Trophoblast cell (in vitro differentiated cells and primary cell): ENCODE results near the gene SCN1A.

Experiments used
- DNase-seq, 2 donors: peaks; one replicate each; pipeline ENCODE4 v3.0.0-alpha.2; 2016
- H2AFZ ChIP-seq: 2 replicates; pipeline ENCODE4 v1.6.1; 2013; ENCODE audit warnings: low read length, moderate library complexity, mild to moderate bottlenecking; ENCODE audit not compliant: insufficient read depth, poor library complexity
- H2AK5ac ChIP-seq: 2 replicates; pipeline ENCODE4 v1.6.1; 2013; ENCODE audit warnings: mild to moderate bottlenecking, low read length
- H2BK120ac ChIP-seq: 2 replicates; pipeline ENCODE4 v1.6.1; 2013; ENCODE audit warnings: low read length, mild to moderate bottlenecking, moderate library complexity; ENCODE audit not compliant: insufficient read depth, poor library complexity
- H2BK12ac ChIP-seq: 2 replicates; pipeline ENCODE4 v1.6.1; 2013; ENCODE audit warnings: mild to moderate bottlenecking, low read length, moderate library complexity
- H2BK5ac ChIP-seq: 2 replicates; pipeline ENCODE4 v1.6.1; 2013; ENCODE audit warnings: low read length, low read depth, moderate library complexity, mild to moderate bottlenecking; ENCODE audit not compliant: poor library complexity
- H3K14ac ChIP-seq: 2 replicates; pipeline ENCODE4 v1.6.1; 2013; ENCODE audit warnings: mild to moderate bottlenecking, low read length
- H3K18ac ChIP-seq: 2 replicates; pipeline ENCODE4 v1.6.1; 2013; ENCODE audit warnings: mild to moderate bottlenecking, low read length
- H3K23ac ChIP-seq: 2 replicates; pipeline ENCODE4 v1.6.1; 2013; ENCODE audit warnings: low read length
- H3K27ac ChIP-seq: 2 replicates; pipeline ENCODE4 v1.5.1; 2013; ENCODE audit warnings: low read depth, mild to moderate bottlenecking, inconsistent platforms, low read length, moderate library complexity
- H3K27me3 ChIP-seq: 2 replicates; pipeline ENCODE4 v1.6.1; 2013; ENCODE audit warnings: inconsistent platforms, mild to moderate bottlenecking, low read length, moderate library complexity; ENCODE audit not compliant: insufficient read depth
- H3K36me3 ChIP-seq, 2 experiments: 1 replicate in 1 of 2; 2 replicates in 1 of 2; pipeline ENCODE4 v1.6.1; 2013; ENCODE audit warnings: low read length in 2 of 2, mild to moderate bottlenecking in 2 of 2, moderate library complexity in 1 of 2; ENCODE audit not compliant: insufficient read depth in 2 of 2, control insufficient read depth in 1 of 2
- H3K4ac ChIP-seq: 2 replicates; pipeline ENCODE4 v1.6.1; 2013; ENCODE audit warnings: low read depth, mild to moderate bottlenecking, low read length, moderate library complexity
- H3K4me1 ChIP-seq, 2 experiments: 1 replicate in 1 of 2; 2 replicates in 1 of 2; pipeline ENCODE4 v1.6.1; 2013; ENCODE audit warnings: low read length in 2 of 2, mild to moderate bottlenecking in 2 of 2, moderate library complexity in 1 of 2; ENCODE audit not compliant: insufficient read depth in 2 of 2, control insufficient read depth in 1 of 2
- H3K4me2 ChIP-seq: 2 replicates; pipeline ENCODE4 v1.6.1; 2013; ENCODE audit warnings: inconsistent platforms, mild to moderate bottlenecking, low read length, moderate library complexity
- H3K4me3 ChIP-seq: 2 replicates; pipeline ENCODE4 v1.5.1; 2013; ENCODE audit warnings: mild to moderate bottlenecking, low read depth, low read length, inconsistent platforms
- H3K79me1 ChIP-seq: one replicate; pipeline ENCODE4 v1.6.1; 2013; ENCODE audit warnings: low read length
- H3K79me2 ChIP-seq: 2 replicates; pipeline ENCODE4 v1.6.1; 2013; ENCODE audit warnings: low read length, mild to moderate bottlenecking; ENCODE audit not compliant: control insufficient read depth, insufficient read depth, poor library complexity
- H3K9ac ChIP-seq: 2 replicates; pipeline ENCODE4 v1.6.1; 2013; ENCODE audit warnings: mild to moderate bottlenecking, low read length
- H3K9me3 ChIP-seq: 2 replicates; pipeline ENCODE4 v1.6.1; 2013; ENCODE audit warnings: low read depth, mild to moderate bottlenecking, control low read depth, inconsistent platforms, low read length; ENCODE audit not compliant: insufficient read depth
- H4K12ac ChIP-seq: 2 replicates; pipeline ENCODE4 v1.6.1; 2013; ENCODE audit warnings: low read depth, mild to moderate bottlenecking, low read length, moderate library complexity
- H4K8ac ChIP-seq: 2 replicates; pipeline ENCODE4 v1.6.1; 2013; ENCODE audit warnings: low read depth, mild to moderate bottlenecking, low read length, moderate library complexity
- H4K91ac ChIP-seq: one replicate; pipeline ENCODE4 v1.6.1; 2013; ENCODE audit warnings: low read depth, mild to moderate bottlenecking, low read length, moderate library complexity
- WGBS: extraction: QIAGEN DNeasy Blood & Tissue Kit; methylation state at CpG from one replicate; pipeline ENCODE4 v1.1.7; 2013; ENCODE audit warnings: missing lambda C conversion rate; ENCODE audit not compliant: insufficient read length, insufficient coverage; ENCODE audit errors: extremely low coverage; 5-methylcytosine and 5-hydroxymethylcytosine counted together

The SCN1A gene

DNA sequence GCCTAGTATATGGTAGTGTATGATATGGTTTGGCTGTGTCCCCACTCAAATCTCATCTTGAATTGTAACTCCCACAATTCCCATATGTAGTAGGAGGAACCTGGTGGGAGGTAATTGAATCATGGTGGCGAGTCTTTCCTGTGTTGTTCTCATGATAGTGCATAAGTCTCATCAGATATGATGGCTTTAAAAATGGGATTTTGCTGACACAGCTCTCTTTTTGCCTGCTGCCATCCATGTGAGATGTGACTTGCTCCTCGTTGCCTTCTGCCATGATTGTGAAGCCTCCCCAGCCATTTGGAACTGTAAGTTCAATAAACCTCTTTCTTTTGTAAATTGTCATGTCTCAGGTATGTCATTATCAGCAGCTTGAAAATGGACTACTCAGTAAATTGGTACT is 9.5 kb upstream of the SCN1A start:
- no peak overlapping the region for H3K27ac ChIP-seq
- H2AK5ac ChIP-seq = no peak overlapping the region
- H3K36me3 ChIP-seq = no peaks in the 10 kb centered on the region
- H4K12ac ChIP-seq = no peak overlapping the region
- no peak overlapping the region for H3K18ac ChIP-seq
- no peak overlapping the region for H3K23ac ChIP-seq
- no peaks in the 10 kb centered on the region for H3K9me3 ChIP-seq
- no peak overlapping the region for H2BK12ac ChIP-seq
- H2BK5ac ChIP-seq = no peak overlapping the region
- no peaks in the 10 kb centered on the region for H3K79me2 ChIP-seq
- no peaks in the 10 kb centered on the region for H3K4me1 ChIP-seq
- no peak overlapping the region for H3K14ac ChIP-seq
- DNase-seq = no peak
- no peak overlapping the region for H4K91ac ChIP-seq
- H3K4me2 ChIP-seq = no peak overlapping the region
- H3K27me3 ChIP-seq = no peaks in the 10 kb centered on the region
- H2AFZ ChIP-seq = no peak overlapping the region
- no peak overlapping the region for H2BK120ac ChIP-seq
- no peaks in the 10 kb centered on the region for H3K79me1 ChIP-seq
- H3K4ac ChIP-seq = no peak overlapping the region
- H4K8ac ChIP-seq = no peak overlapping the region
- no peak overlapping the region for H3K4me3 ChIP-seq
- WGBS = no CpG with 5 or more reads among the region's 2 CpGs
- H3K9ac ChIP-seq = no peak overlapping the region

DNA sequence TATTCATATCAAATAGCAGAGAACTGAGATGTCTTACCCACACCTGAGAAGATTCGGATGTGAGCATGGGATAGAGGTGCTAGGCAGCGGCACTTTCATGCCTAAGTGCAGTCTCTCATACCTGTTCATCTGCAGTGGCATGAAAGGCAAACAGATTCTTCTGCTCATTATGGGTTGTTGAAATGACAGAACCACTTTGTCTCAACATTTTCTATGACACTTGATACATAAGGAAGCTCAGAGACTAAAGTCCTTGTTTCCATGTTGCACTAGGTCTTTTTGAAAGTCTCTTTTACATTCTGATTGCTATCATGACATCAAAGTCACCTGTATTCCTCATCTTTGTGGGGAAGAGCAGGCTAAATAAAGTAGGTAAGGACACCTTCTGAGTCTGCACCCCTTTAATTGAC is 8.0 kb upstream of the SCN1A start:
- H3K4me1 ChIP-seq = no peaks in the 10 kb centered on the region
- no peaks in the 10 kb centered on the region for H3K9me3 ChIP-seq
- H3K79me2 ChIP-seq = no peaks in the 10 kb centered on the region
- H2BK12ac ChIP-seq = no peak overlapping the region
- H3K4me3 ChIP-seq = no peak overlapping the region
- H4K8ac ChIP-seq = no peak overlapping the region
- no peaks in the 10 kb centered on the region for H3K36me3 ChIP-seq
- no peak overlapping the region for H3K4ac ChIP-seq
- no peak overlapping the region for H4K12ac ChIP-seq
- no peak overlapping the region for H3K27ac ChIP-seq
- H3K4me2 ChIP-seq = no peak overlapping the region
- H3K18ac ChIP-seq = no peak overlapping the region
- no peaks in the 10 kb centered on the region for H3K27me3 ChIP-seq
- H3K79me1 ChIP-seq = no peaks in the 10 kb centered on the region
- no peak overlapping the region for H2AFZ ChIP-seq
- H2AK5ac ChIP-seq = no peak overlapping the region
- no CpG with 5 or more reads among the region's 2 CpGs for WGBS
- H2BK5ac ChIP-seq = no peak overlapping the region
- no peak overlapping the region for H3K23ac ChIP-seq
- DNase-seq = no peak
- no peak overlapping the region for H2BK120ac ChIP-seq
- H3K14ac ChIP-seq = no peak overlapping the region
- H4K91ac ChIP-seq = no peak overlapping the region
- no peak overlapping the region for H3K9ac ChIP-seq

DNA sequence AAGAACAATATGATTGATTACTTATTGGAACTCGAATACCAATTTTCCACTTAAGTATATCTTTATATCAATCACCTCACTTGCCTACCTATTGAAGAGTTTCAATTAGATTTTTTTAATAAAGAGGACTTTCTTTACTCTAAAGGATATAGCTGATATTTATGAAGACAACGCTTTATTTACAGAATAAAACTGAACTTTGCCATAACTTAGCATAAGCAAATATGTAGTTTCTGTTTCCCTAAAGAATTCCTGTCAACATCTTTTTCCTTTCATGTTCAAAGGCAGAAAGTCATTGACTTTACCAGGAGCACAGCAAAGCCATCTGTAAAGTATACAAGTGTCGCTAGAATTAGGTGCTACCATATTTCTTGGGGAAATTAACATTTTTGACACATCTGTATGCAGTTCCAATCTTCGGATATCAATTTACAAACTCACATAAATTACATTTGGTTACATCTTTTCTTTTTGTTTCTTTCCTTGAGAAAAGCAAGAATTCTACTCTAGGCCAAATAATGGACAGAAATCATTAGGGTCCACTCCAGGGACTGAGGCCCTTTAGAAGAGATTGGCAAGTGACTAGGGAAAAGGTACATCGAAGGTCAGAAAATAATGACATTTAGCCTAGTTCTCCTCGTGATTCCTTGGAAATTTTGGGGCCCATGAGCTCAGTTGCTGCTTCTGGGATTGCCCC is 7.5 kb upstream of the SCN1A start:
- Histone ChIP-seq H3K9me3 (no peaks in the 10 kb centered on the region), H3K9ac (no peak overlapping the region), H3K23ac (no peak overlapping the region), H3K4me3 (no peak overlapping the region), H2BK120ac (no peak overlapping the region), H3K36me3 (no peaks in the 10 kb centered on the region), H3K27ac (no peak overlapping the region), H4K91ac (no peak overlapping the region), H3K18ac (no peak overlapping the region), H3K27me3 (no peaks in the 10 kb centered on the region), H2BK5ac (no peak overlapping the region), H2AK5ac (no peak overlapping the region), H3K79me2 (no peaks in the 10 kb centered on the region), H2BK12ac (no peak overlapping the region), H4K12ac (no peak overlapping the region), H3K4me1 (no peaks in the 10 kb centered on the region), H2AFZ (no peak overlapping the region), H3K4me2 (no peak overlapping the region), H3K14ac (no peak overlapping the region), H3K4ac (no peak overlapping the region), H4K8ac (no peak overlapping the region), H3K79me1 (no peaks in the 10 kb centered on the region)
- WGBS = no CpG with 5 or more reads among the region's 6 CpGs
- no peak for DNase-seq

DNA sequence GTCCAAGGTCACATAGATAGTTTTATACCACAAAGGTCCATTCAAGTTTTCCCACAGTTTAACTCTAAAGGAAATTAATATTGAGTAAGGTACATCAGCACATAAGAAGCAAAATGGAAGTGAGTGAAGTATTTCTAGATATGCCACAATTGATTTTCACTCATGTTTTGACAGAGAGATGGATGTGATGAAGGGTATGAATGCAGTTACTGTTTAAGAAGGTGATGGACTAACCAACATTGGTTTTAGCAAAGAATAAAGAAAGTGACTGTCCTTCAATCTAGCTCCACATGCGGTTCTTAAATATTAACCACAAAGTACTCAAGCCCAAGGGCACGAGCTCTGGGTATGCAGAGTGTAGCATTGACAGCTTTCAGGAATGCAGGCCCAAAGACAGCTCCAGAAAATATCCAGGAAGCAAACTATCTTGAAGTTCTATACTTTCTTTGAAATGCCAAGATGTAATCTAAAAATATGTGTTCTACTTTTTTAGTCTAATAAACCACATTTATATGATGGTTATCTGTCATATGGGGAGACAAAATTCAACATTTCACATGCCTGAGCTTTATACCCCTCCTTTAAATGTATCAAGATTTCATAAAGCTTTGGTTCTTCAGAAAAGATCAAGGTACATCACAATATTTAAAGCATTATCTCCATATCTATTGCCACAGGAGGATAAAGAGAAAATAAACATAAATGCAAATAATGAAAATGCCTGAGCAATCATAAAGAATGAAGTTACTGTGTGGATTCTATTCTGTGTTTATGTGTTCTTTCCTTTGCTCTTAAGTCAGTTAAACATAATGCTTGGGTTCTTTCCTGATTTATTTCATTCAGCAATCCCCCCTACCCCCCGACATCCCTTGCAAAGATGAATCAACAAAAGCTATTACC is 6.7 kb upstream of the SCN1A start:
- H4K12ac ChIP-seq = no peak overlapping the region
- H3K27me3 ChIP-seq = no peaks in the 10 kb centered on the region
- no peak overlapping the region for H3K14ac ChIP-seq
- no peak overlapping the region for H4K91ac ChIP-seq
- no peaks in the 10 kb centered on the region for H3K9me3 ChIP-seq
- H3K23ac ChIP-seq = no peak overlapping the region
- H2BK120ac ChIP-seq = no peak overlapping the region
- no peak overlapping the region for H3K27ac ChIP-seq
- H3K4ac ChIP-seq = no peak overlapping the region
- H2AFZ ChIP-seq = no peak overlapping the region
- H3K4me2 ChIP-seq = no peak overlapping the region
- no peak overlapping the region for H4K8ac ChIP-seq
- no peak overlapping the region for H2BK5ac ChIP-seq
- no peak overlapping the region for H3K4me3 ChIP-seq
- no peaks in the 10 kb centered on the region for H3K4me1 ChIP-seq
- H3K79me2 ChIP-seq = no peaks in the 10 kb centered on the region
- no CpG with 5 or more reads among the region's 3 CpGs for WGBS
- H3K18ac ChIP-seq = no peak overlapping the region
- H2AK5ac ChIP-seq = no peak overlapping the region
- no peak overlapping the region for H3K9ac ChIP-seq
- DNase-seq = no peak
- H3K79me1 ChIP-seq = no peaks in the 10 kb centered on the region
- H2BK12ac ChIP-seq = no peak overlapping the region
- H3K36me3 ChIP-seq = no peaks in the 10 kb centered on the region
